Sciatic nerve (tissue), 2 donors: ENCODE data around the gene APBB3. TPM values are rescaled to one million over a fixed set of nuclear protein-coding genes. Genes with fewer than 3 reads are reported as not detected.

Experiments used
- ATAC-seq: fragments of 200-7000 bp; cut with Tn5 transposase; one replicate; pipeline ENCODE4 v1.9.1; 2020; ENCODE audit warnings: mild to moderate bottlenecking, moderate library complexity
- DNase-seq: peaks from one replicate; pipeline ENCODE4 v3.0.0-alpha.2; 2020; ENCODE audit warnings: low spot score
- intact Hi-C: fragments of 100-400 bp; cut with DNase I; formaldehyde crosslinking; loops from one replicate; pipeline ENCODE4 v1.14.2; 2022
- microRNA-seq: library from miRNA; unstranded; fragments of <30 nt; microRNA quantifications from one replicate; pipeline ENCODE4 v1.2.0, GENCODE V29; 2020
- total RNA-seq: library from RNA; stranded (reverse); fragmentation: NEBNext Ultra II Directional; extraction: Animal tissue kit (Norgen Biotek cat#: 25700); gene quantifications from one replicate; pipeline ENCODE4 v1.2.1, GENCODE V29; 2021
- donor health status: DM: no; HTN: no; CAD: no.
- donor health status: DM: no; HTN: no; CAD: no.

APBB3 gene
- total RNA-seq, 1 donor from 2014 or later, result 43.1 TPM

- ATAC-seq, result no peak
- DNase-seq, result no peak
- intact Hi-C loops, result no loop called here
Observed at GRCh38 chr5:140540227-140540626, 24.2 kb downstream of the APBB3 start.

- no peak for ATAC-seq
- intact Hi-C loops, result no loop called here
Observed at GRCh38 chr5:140524003-140524402, 40.4 kb downstream of the APBB3 start.

DNA sequence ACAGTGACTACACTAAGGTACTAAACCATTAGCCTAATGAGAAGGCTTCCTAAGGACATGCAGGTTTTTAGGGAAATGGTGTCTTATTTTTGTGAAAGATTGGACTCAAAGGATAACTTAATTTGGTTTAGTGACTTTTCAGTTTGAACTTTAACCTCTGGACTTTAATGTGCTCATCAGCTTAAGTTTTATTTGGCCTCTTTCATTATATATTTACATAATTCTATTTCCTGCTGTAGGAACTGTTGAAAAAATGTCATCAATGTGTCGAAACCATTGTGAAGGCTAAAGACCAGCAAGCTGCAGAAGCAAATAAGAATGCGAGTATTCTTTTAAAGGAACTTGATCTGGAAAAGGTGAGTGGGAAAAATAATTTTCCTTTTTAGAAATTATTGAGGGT lies 51.3 kb downstream of the APBB3 start:
- no peak for DNase-seq
- intact Hi-C loops, result no loop called here

More at GRCh38 chr5:140524003-140524402, 40.4 kb downstream of the APBB3 start:
- DNase-seq, result no peak

GRCh38 chr5:140509898-140510297 lies 54.5 kb downstream of the APBB3 start:
- no peak for ATAC-seq
- intact Hi-C loops, result no loop called here
- no peak for DNase-seq

More for the DNA sequence above, 51.3 kb downstream of the APBB3 start:
- no peak for ATAC-seq

Small RNAs within 50 kb of the gene (microRNA-seq; reads per million reads assigned to microRNA genes)
- gene MIR6831, result not detected

Other genes with a start within 250 kb of the APBB3 start
- 21.1 TPM for gene HBEGF, start 218.0 kb downstream of the APBB3 start, total RNA-seq
- gene SLC4A9, start 204.4 kb downstream of the APBB3 start, total RNA-seq, result 0.18 TPM
- 144 TPM for gene ANKHD1, start 162.8 kb downstream of the APBB3 start, total RNA-seq
- gene EIF4EBP3, start 16.9 kb downstream of the APBB3 start, total RNA-seq, result 12.6 TPM
- 23.2 TPM for gene SRA1, start 7.1 kb downstream of the APBB3 start, total RNA-seq
- gene SLC35A4, start 230 bp upstream of the APBB3 start, total RNA-seq, result 37.9 TPM
- gene CD14, start 68.6 kb upstream of the APBB3 start, total RNA-seq, result 107 TPM
- 20.1 TPM for gene TMCO6, start 74.9 kb upstream of the APBB3 start, total RNA-seq
- 39.8 TPM for gene NDUFA2, start 83.0 kb upstream of the APBB3 start, total RNA-seq
- gene IK, start 83.2 kb upstream of the APBB3 start, total RNA-seq, result 89.6 TPM
- 16.0 TPM for gene WDR55, start 100.3 kb upstream of the APBB3 start, total RNA-seq
- 1.4 TPM for gene DND1, start 109.0 kb upstream of the APBB3 start, total RNA-seq
- 43.3 TPM for gene HARS1, start 126.8 kb upstream of the APBB3 start, total RNA-seq
- 27.1 TPM for gene HARS2, start 126.9 kb upstream of the APBB3 start, total RNA-seq
- 36.9 TPM for gene ZMAT2, start 135.8 kb upstream of the APBB3 start, total RNA-seq
- gene PCDHA1, start 221.5 kb upstream of the APBB3 start, total RNA-seq, result not detected
- 0.13 TPM for gene PCDHA2, start 230.3 kb upstream of the APBB3 start, total RNA-seq
- 0.71 TPM for gene PCDHA3, start 236.5 kb upstream of the APBB3 start, total RNA-seq
- 0.85 TPM for gene PCDHA4, start 242.5 kb upstream of the APBB3 start, total RNA-seq